ENCODE measurements around the gene SLC28A2.

- no peak for TF ChIP-seq POLR2AphosphoS5 (IDR thresholded peaks at IDR 0.05)
- TF ChIP-seq EP300 (IDR thresholded peaks at IDR 0.05; ENCODE audit: low read depth) = no peak
- TF ChIP-seq POLR2A (IDR thresholded peaks at IDR 0.05) = no peak
Observed at GRCh38 chr15:45203182-45203581, 48.9 kb upstream of the SLC28A2 start.
